Liver (tissue), 9 donors: ENCODE results near the gene CNP. TPM values are rescaled to one million over a fixed set of nuclear protein-coding genes. Genes with fewer than 3 reads are reported as not detected.

ENCODE experiments used
- DNase-seq: peaks from one replicate; pipeline ENCODE4 v3.0.0-alpha.2; 2017; ENCODE audit warnings: low spot score
- H3K27ac ChIP-seq, 2 donors: one replicate each; pipeline ENCODE4 v1.7.0; 2013; ENCODE audit warnings: inconsistent platforms in 2 of 2, low read length in 2 of 2, control low read depth in 1 of 2, low read depth in 1 of 2, mild to moderate bottlenecking in 1 of 2
- H3K27me3 ChIP-seq, 4 donors: one replicate each; pipeline versions ENCODE4 v1.6.1 to v1.7.0; 2013; ENCODE audit warnings: low read length in 3 of 4, inconsistent platforms in 1 of 4, mild to moderate bottlenecking in 1 of 4, moderate library complexity in 1 of 4; ENCODE audit not compliant: control insufficient read depth in 4 of 4, insufficient read depth in 4 of 4
- H3K36me3 ChIP-seq, 4 donors: one replicate each; pipeline versions ENCODE4 v1.6.1 to v1.7.0; 2013; ENCODE audit warnings: low read length in 3 of 4, mild to moderate bottlenecking in 3 of 4, low read depth in 1 of 4, moderate library complexity in 1 of 4; ENCODE audit not compliant: control insufficient read depth in 4 of 4, insufficient read depth in 3 of 4
- H3K4me1 ChIP-seq, 4 donors: one replicate each; pipeline versions ENCODE4 v1.6.1 to v1.7.0; 2013; ENCODE audit warnings: low read length in 3 of 4, mild to moderate bottlenecking in 3 of 4, moderate library complexity in 1 of 4; ENCODE audit not compliant: control insufficient read depth in 4 of 4, insufficient read depth in 4 of 4
- H3K4me3 ChIP-seq, 3 donors: one replicate each; pipeline versions ENCODE4 v1.6.1 to v1.7.0; 2013; ENCODE audit warnings: low read length in 3 of 3, control low read depth in 1 of 3, low read depth in 1 of 3, mild to moderate bottlenecking in 1 of 3
- H3K9ac ChIP-seq, 2 donors: one replicate each; pipeline ENCODE4 v1.7.0; 2013; ENCODE audit warnings: low read length in 2 of 2, mild to moderate bottlenecking in 2 of 2, moderate library complexity in 2 of 2, control low read depth in 1 of 2, low read depth in 1 of 2
- H3K9me3 ChIP-seq, 4 donors: one replicate each; pipeline versions ENCODE4 v1.6.1 to v1.7.0; 2013; ENCODE audit warnings: low read length in 3 of 4; ENCODE audit not compliant: control insufficient read depth in 4 of 4
- EGR1 ChIP-seq, 2 donors: IDR thresholded peaks; 2 replicates each; pipeline ENCODE4 v1.6.1; 2016 to 2018; ENCODE audit warnings: antibody characterized with exemption in 2 of 2, low read depth in 2 of 2
- FOXA1 ChIP-seq: IDR thresholded peaks from 2 replicates; pipeline ENCODE4 v1.6.1; 2016; ENCODE audit warnings: antibody characterized with exemption
- HNF4A ChIP-seq, 2 donors: conservative IDR thresholded peaks; 2 replicates each; pipeline ENCODE4 v1.6.1; 2016; ENCODE audit warnings: antibody characterized with exemption in 2 of 2, mild to moderate bottlenecking in 2 of 2
- HNF4G ChIP-seq: IDR thresholded peaks from 2 replicates; pipeline ENCODE4 v1.6.1; 2016; ENCODE audit warnings: antibody characterized with exemption
- NR2F2 ChIP-seq: IDR thresholded peaks from 2 replicates; pipeline ENCODE4 v1.6.1; 2016; ENCODE audit warnings: antibody characterized with exemption
- RAD21 ChIP-seq, 2 donors: IDR thresholded peaks; 2 replicates each; pipeline ENCODE4 v1.6.1; 2016; ENCODE audit warnings: antibody characterized with exemption in 2 of 2, mild to moderate bottlenecking in 2 of 2
- RXRA ChIP-seq, 2 donors: IDR thresholded peaks; 2 replicates each; pipeline ENCODE4 v1.6.1; 2017 to 2018; ENCODE audit warnings: antibody characterized with exemption in 2 of 2, mild to moderate bottlenecking in 1 of 2
- YY1 ChIP-seq: IDR thresholded peaks from 2 replicates; pipeline ENCODE4 v1.6.1; 2016; ENCODE audit warnings: antibody characterized with exemption, mild to moderate bottlenecking
- ZBTB33 ChIP-seq: IDR thresholded peaks from 2 replicates; pipeline ENCODE4 v1.6.1; 2016; ENCODE audit warnings: antibody characterized with exemption
- WGBS: extraction: QIAGEN DNeasy Blood & Tissue Kit; methylation state at CpG from one replicate; pipeline ENCODE4 v1.1.7; 2013; 5-methylcytosine and 5-hydroxymethylcytosine counted together
- polyA plus RNA-seq, 2 donors: library from polyadenylated mRNA; stranded (reverse) in 1 of 2; unstranded in 1 of 2; fragments of 200-250 nt in 1 of 2; fragments of >200 nt in 1 of 2; fragmentation: Nextera tagmentation in 1 of 2; extraction: Ambion mirVana in 1 of 2; gene quantifications; one replicate each; pipeline versions ENCODE4 v1.2.1 to v1.2.3, GENCODE V29; 2013 to 2015
- total RNA-seq, 2 donors: library from RNA; depleted of rRNA; stranded (reverse); fragments of >200 nt; gene quantifications; one replicate each; pipeline ENCODE4 v1.2.3, GENCODE V29; 2014
- TF ChIP-seq, protein P1 (sequence below): IDR thresholded peaks from 2 replicates; pipeline ENCODE4 v1.6.1; 2016; ENCODE audit warnings: antibody characterized with exemption
- TF ChIP-seq, protein P2 (sequence below): IDR thresholded peaks from 2 replicates; pipeline ENCODE4 v1.6.1; 2016; ENCODE audit warnings: antibody characterized with exemption, mild to moderate bottlenecking
- TF ChIP-seq, protein P3 (sequence below): IDR thresholded peaks from 2 replicates; pipeline ENCODE4 v1.6.1; 2016; ENCODE audit warnings: antibody characterized with exemption
- donor health status: healthy.
- donor health status: healthy.
- donor health status: healthy.
- donor health status: healthy.
- donor health status: healthy.

Gene CNP
- total and polyA plus RNA-seq, 4 donors, result 25.3 to 38.3 (median 30.2) TPM

DNA sequence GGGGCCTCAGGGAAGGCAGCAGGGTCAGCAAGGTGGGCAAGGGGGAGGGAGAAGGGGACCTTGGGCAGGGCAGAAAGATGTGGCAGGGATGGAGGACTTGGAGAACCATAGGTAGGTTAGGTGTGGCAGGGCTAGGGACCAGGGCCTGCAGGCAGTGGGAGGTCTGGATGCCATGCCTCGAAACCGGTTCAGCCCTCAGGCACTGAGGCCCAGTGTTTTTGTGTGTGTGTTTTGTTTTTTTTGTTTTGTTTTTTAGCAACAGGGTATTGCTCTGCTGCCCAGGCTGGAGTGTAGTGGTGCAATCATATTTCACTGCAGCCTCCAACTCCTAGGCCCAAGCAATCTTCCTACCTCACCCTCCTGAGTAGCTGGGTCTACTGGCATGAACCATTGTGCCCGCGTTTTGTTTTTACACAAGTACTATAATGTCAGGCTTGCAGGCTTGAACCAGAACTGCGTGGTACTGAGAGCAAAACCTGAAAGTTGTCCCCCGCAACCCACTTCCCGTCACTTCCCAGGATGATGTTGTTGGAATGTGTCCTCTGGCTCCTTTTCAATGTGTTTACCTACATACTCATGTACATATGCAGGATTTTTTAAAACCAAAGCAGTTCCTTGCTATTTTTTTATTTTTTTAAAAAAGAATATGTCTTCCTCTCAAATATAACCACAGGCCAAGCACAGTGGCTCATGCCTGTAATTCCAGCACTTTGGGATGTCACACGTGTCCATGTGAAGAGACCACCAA is 23.8 kb upstream of the CNP start:
- H3K9ac ChIP-seq, result no peak overlapping the region
- H3K9me3 ChIP-seq, result no peaks in the 10 kb centered on the region
- DNase-seq, result no peak
- no peaks in the 10 kb centered on the region for H3K27me3 ChIP-seq
- H3K27ac ChIP-seq, result peak overlapping the region in 1 of 2 donors; percentile 7
- no peak overlapping the region for H3K4me3 ChIP-seq
- WGBS, result 96% methylated on average over 8 of the region's 8 CpGs
- no peaks in the 10 kb centered on the region for H3K36me3 ChIP-seq
- peaks cover 0 to 25% (median 15%) of the 10 kb centered on the region in 4 donors for H3K4me1 ChIP-seq
- no peak for TF ChIP-seq FOXA1
- TF ChIP-seq, protein P1, sequence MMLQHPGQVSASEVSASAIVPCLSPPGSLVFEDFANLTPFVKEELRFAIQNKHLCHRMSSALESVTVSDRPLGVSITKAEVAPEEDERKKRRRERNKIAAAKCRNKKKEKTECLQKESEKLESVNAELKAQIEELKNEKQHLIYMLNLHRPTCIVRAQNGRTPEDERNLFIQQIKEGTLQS, result no peak
- no peak for TF ChIP-seq HNF4G
- TF ChIP-seq YY1, result no peak
- TF ChIP-seq RXRA (IDR thresholded peaks at IDR 0.05), result no peak
- TF ChIP-seq HNF4A (conservative IDR thresholded peaks at IDR 0.05), result no peak
- TF ChIP-seq EGR1 (IDR thresholded peaks at IDR 0.05; ENCODE audit: low read depth in 2 of 2), result no peak
- TF ChIP-seq, protein P2, sequence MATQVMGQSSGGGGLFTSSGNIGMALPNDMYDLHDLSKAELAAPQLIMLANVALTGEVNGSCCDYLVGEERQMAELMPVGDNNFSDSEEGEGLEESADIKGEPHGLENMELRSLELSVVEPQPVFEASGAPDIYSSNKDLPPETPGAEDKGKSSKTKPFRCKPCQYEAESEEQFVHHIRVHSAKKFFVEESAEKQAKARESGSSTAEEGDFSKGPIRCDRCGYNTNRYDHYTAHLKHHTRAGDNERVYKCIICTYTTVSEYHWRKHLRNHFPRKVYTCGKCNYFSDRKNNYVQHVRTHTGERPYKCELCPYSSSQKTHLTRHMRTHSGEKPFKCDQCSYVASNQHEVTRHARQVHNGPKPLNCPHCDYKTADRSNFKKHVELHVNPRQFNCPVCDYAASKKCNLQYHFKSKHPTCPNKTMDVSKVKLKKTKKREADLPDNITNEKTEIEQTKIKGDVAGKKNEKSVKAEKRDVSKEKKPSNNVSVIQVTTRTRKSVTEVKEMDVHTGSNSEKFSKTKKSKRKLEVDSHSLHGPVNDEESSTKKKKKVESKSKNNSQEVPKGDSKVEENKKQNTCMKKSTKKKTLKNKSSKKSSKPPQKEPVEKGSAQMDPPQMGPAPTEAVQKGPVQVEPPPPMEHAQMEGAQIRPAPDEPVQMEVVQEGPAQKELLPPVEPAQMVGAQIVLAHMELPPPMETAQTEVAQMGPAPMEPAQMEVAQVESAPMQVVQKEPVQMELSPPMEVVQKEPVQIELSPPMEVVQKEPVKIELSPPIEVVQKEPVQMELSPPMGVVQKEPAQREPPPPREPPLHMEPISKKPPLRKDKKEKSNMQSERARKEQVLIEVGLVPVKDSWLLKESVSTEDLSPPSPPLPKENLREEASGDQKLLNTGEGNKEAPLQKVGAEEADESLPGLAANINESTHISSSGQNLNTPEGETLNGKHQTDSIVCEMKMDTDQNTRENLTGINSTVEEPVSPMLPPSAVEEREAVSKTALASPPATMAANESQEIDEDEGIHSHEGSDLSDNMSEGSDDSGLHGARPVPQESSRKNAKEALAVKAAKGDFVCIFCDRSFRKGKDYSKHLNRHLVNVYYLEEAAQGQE, result no peak
- no peak for TF ChIP-seq RAD21 (IDR thresholded peaks at IDR 0.05)

DNA sequence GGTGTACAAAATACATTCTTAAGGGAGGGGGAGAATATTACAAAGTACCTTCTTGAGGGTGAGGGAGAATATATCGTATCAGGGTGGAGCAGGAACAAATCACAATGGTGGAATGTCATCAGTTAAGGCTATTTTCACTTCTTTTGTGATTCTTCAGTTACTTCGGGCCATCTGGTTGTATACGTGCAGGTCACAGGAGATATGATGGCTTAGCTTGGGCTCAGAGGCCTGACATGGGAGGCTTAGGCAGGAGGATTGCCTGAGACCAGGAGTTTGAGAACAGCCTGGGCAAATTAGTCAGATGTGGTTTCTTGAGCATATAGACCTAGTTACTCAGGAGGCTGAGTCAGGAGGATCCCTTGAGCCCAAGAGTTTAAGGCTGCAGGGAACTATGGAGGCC is 23.1 kb upstream of the CNP start:
- H3K4me1 ChIP-seq, result peaks cover 0 to 19% (median 8%) of the 10 kb centered on the region in 4 donors
- no peaks in the 10 kb centered on the region for H3K9me3 ChIP-seq
- TF ChIP-seq YY1 (no peak), HNF4G (no peak), NR2F2 (no peak), FOXA1 (no peak), RXRA (IDR thresholded peaks at IDR 0.05) (no peak), EGR1 (IDR thresholded peaks at IDR 0.05; ENCODE audit: low read depth in 2 of 2) (no peak), HNF4A (conservative IDR thresholded peaks at IDR 0.05) (no peak), ZBTB33 (no peak)
- TF ChIP-seq, protein P3, sequence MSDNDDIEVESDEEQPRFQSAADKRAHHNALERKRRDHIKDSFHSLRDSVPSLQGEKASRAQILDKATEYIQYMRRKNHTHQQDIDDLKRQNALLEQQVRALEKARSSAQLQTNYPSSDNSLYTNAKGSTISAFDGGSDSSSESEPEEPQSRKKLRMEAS, result no peak
- no peak for DNase-seq
- 96% methylated on average over 3 of the region's 3 CpGs for WGBS
- no peaks in the 10 kb centered on the region for H3K36me3 ChIP-seq
- no peak overlapping the region for H3K27ac ChIP-seq
- H3K4me3 ChIP-seq, result no peak overlapping the region
- no peaks in the 10 kb centered on the region for H3K27me3 ChIP-seq
- H3K9ac ChIP-seq, result no peak overlapping the region
